PC-3 (cell line): ENCODE measurements around the gene PAK3. TPM values are rescaled to one million over a fixed set of nuclear protein-coding genes. Genes with fewer than 3 reads are reported as not detected.

ENCODE experiments used
- ATAC-seq: fragments of 200-7000 bp; cut with Tn5 transposase; 2 replicates; pipeline ENCODE4 v1.9.1; 2020; ENCODE audit warnings: mild to moderate bottlenecking, moderate library complexity
- BruUV-seq: library from RNA; stranded (reverse); fragments of 400-500 nt; replicated peaks from 2 replicates; lab custom pipeline; 2021; lab: Mats Ljungman, UMichigan
- CTCF ChIA-PET: fragments of 300-600 bp; sonication (Branson Sonifier 250); formaldehyde crosslinking; loops from one replicate; lab custom pipeline; 2022; ENCODE audit warnings: antibody characterized with exemption; lab: Charles Lee
- POLR2A ChIA-PET: fragments of 300-600 bp; sonication (Branson Sonifier 250); formaldehyde crosslinking; loops from one replicate; lab custom pipeline; 2022; ENCODE audit warnings: antibody characterized with exemption; ENCODE audit not compliant: unreplicated experiment; lab: Charles Lee
- DNase-seq: peaks from one replicate; pipeline ENCODE4 v3.0.0-alpha.2; 2015
- H2AFZ ChIP-seq: fragments of 300-600 bp; sonication (generic); 2 replicates; pipeline ENCODE4 v1.6.0; 2016; ENCODE audit warnings: antibody characterized with exemption, low read length
- H3F3A ChIP-seq: fragments of 300-600 bp; sonication (generic); one replicate; pipeline ENCODE4 v1.6.0; 2017; ENCODE audit warnings: antibody characterized with exemption, low read length, control low read depth, mild to moderate bottlenecking; ENCODE audit not compliant: unreplicated experiment
- H3K27ac ChIP-seq: fragments of 300-600 bp; sonication (generic); 2 replicates; pipeline ENCODE4 v1.5.1; 2016; ENCODE audit warnings: mild to moderate bottlenecking, low read length
- H3K27me3 ChIP-seq: fragments of 300-600 bp; sonication (generic); 2 replicates; pipeline ENCODE4 v1.6.1; 2016; ENCODE audit warnings: low read length, mixed read lengths
- H3K36me3 ChIP-seq: fragments of 300-600 bp; sonication (generic); 2 replicates; pipeline ENCODE4 v1.6.1; 2016; ENCODE audit warnings: low read depth, mixed run types, low read length, mixed read lengths
- H3K4me1 ChIP-seq: fragments of 300-600 bp; sonication (generic); 2 replicates; pipeline ENCODE4 v1.5.1; 2016; ENCODE audit warnings: low read length; ENCODE audit not compliant: insufficient read depth
- H3K4me2 ChIP-seq: fragments of 300-600 bp; sonication (generic); 2 replicates; pipeline ENCODE4 v1.6.0; 2016; ENCODE audit warnings: low read length
- H3K4me3 ChIP-seq: fragments of 300-600 bp; sonication (generic); 2 replicates; pipeline ENCODE4 v1.5.1; 2016; ENCODE audit warnings: mild to moderate bottlenecking, low read length, mixed read lengths
- H3K79me2 ChIP-seq: fragments of 300-600 bp; sonication (generic); 2 replicates; pipeline ENCODE4 v1.6.1; 2017; ENCODE audit warnings: low read length, mixed read lengths
- H3K9ac ChIP-seq: fragments of 300-600 bp; sonication (generic); 2 replicates; pipeline ENCODE4 v1.6.0; 2016; ENCODE audit warnings: mild to moderate bottlenecking, low read length
- H3K9me2 ChIP-seq: fragments of 300-600 bp; sonication (generic); replicated peaks from 2 replicates; pipeline ENCODE4 v1.6.1; 2016; ENCODE audit warnings: mixed run types, low read length, mixed read lengths
- H3K9me3 ChIP-seq: fragments of 300-600 bp; sonication (generic); 2 replicates; pipeline ENCODE4 v1.6.1; 2016; ENCODE audit warnings: low read length, mixed read lengths
- H4K20me1 ChIP-seq: fragments of 300-600 bp; sonication (generic); 2 replicates; pipeline ENCODE4 v1.6.1; 2016; ENCODE audit warnings: low read length, mixed read lengths
- CTCF ChIP-seq: fragments of 300-600 bp; sonication (generic); conservative IDR thresholded peaks from 2 replicates; pipeline ENCODE4 v1.5.1; 2017; ENCODE audit warnings: antibody characterized with exemption, low read depth, mild to moderate bottlenecking, low read length
- EZH2 ChIP-seq: fragments of 300-600 bp; sonication (generic); IDR thresholded peaks from one replicate; pipeline ENCODE4 v1.6.1; 2017; ENCODE audit warnings: antibody characterized with exemption, mild to moderate bottlenecking, low read length; ENCODE audit not compliant: unreplicated experiment
- EZH2phosphoT487 ChIP-seq: fragments of 300-600 bp; sonication (generic); IDR thresholded peaks from 2 replicates; pipeline ENCODE4 v1.6.1; 2018; ENCODE audit warnings: mild to moderate bottlenecking, antibody characterized with exemption, low read length, borderline replicate concordance
- intact Hi-C: fragments of 100-400 bp; cut with micrococcal nuclease; formaldehyde crosslinking; loops from 2 replicates; pipeline ENCODE4 v1.9.0; 2023
- total RNA-seq: library from RNA; depleted of rRNA; stranded (reverse); fragments of >200 nt; gene quantifications from 2 replicates; pipeline ENCODE4 v1.2.3, GENCODE V29; 2014

PAK3 gene
- total RNA-seq, 1 experiment from 2014 or later, result 2.0 TPM

GRCh38 chrX:111264385-111264784, 168.4 kb downstream of the PAK3 start:
- H4K20me1 ChIP-seq, result no peaks in the 10 kb centered on the region
- H2AFZ ChIP-seq, result no peak overlapping the region
- ATAC-seq (no peak), DNase-seq (no peak)
- no peak for TF ChIP-seq CTCF
- TF ChIP-seq EZH2, result no peak
- TF ChIP-seq EZH2phosphoT487, result no peak
- H3K27ac ChIP-seq, result no peak overlapping the region
- H3K36me3 ChIP-seq, result no peaks in the 10 kb centered on the region
- no peak overlapping the region for H3K9ac ChIP-seq
- ChIA-PET CTCF (no interaction called here), POLR2A (no interaction called here)
- H3K9me3 ChIP-seq, result no peaks in the 10 kb centered on the region
- H3K4me2 ChIP-seq, result no peak overlapping the region
- H3K9me2 ChIP-seq, result no peaks in the 10 kb centered on the region
- no TSS peak for BruUV-seq
- H3K79me2 ChIP-seq, result no peaks in the 10 kb centered on the region
- H3F3A ChIP-seq, result no peaks in the 10 kb centered on the region
- intact Hi-C loops, result no loop called here
- peaks cover 19% of the 10 kb centered on the region for H3K27me3 ChIP-seq
- no peak overlapping the region for H3K4me3 ChIP-seq
- H3K4me1 ChIP-seq, result no peaks in the 10 kb centered on the region

GRCh38 chrX:111265486-111265885, 169.5 kb downstream of the PAK3 start:
- no peak overlapping the region for H2AFZ ChIP-seq
- H3K9ac ChIP-seq, result no peak overlapping the region
- no peaks in the 10 kb centered on the region for H4K20me1 ChIP-seq
- no peak for DNase-seq
- POLR2A ChIA-PET, result no interaction called here
- no peak overlapping the region for H3K4me2 ChIP-seq
- no peaks in the 10 kb centered on the region for H3K4me1 ChIP-seq
- no peaks in the 10 kb centered on the region for H3F3A ChIP-seq
- no peaks in the 10 kb centered on the region for H3K9me2 ChIP-seq
- peaks cover 19% of the 10 kb centered on the region for H3K27me3 ChIP-seq
- BruUV-seq, result no TSS peak
- no peak for ATAC-seq
- no peak overlapping the region for H3K27ac ChIP-seq
- H3K4me3 ChIP-seq, result no peak overlapping the region
- no peaks in the 10 kb centered on the region for H3K9me3 ChIP-seq
- TF ChIP-seq EZH2phosphoT487, result no peak
- TF ChIP-seq EZH2, result no peak
- no peak for TF ChIP-seq CTCF
- no peaks in the 10 kb centered on the region for H3K36me3 ChIP-seq
- H3K79me2 ChIP-seq, result no peaks in the 10 kb centered on the region
- intact Hi-C loops, result no loop called here
- CTCF ChIA-PET, result no interaction called here

- intact Hi-C loops, result no loop called here
Observed at GRCh38 chrX:111268506-111268905, 172.5 kb downstream of the PAK3 start.

More at GRCh38 chrX:111268506-111268905, 172.5 kb downstream of the PAK3 start:
- Histone ChIP-seq H2AFZ (no peak overlapping the region), H4K20me1 (no peaks in the 10 kb centered on the region), H3K4me3 (no peak overlapping the region), H3K79me2 (no peaks in the 10 kb centered on the region), H3K9me2 (no peaks in the 10 kb centered on the region), H3K27ac (no peak overlapping the region), H3K9me3 (no peaks in the 10 kb centered on the region), H3K4me2 (no peak overlapping the region), H3K9ac (no peak overlapping the region), H3K36me3 (no peaks in the 10 kb centered on the region), H3K4me1 (no peaks in the 10 kb centered on the region), H3K27me3 (peaks cover 19% of the 10 kb centered on the region), H3F3A (no peaks in the 10 kb centered on the region)
- no TSS peak for BruUV-seq
- no peak for ATAC-seq
- CTCF ChIA-PET, result no interaction called here
- no peak for TF ChIP-seq EZH2phosphoT487
- no peak for TF ChIP-seq EZH2
- TF ChIP-seq CTCF, result no peak
- POLR2A ChIA-PET, result no interaction called here
- no peak for DNase-seq
